Neuronal stem cell (in vitro differentiated cells): ENCODE data around the gene CYP1A2.
"Not testable (repeated sequence)": the region's sequence is repeated elsewhere in the genome, so short reads cannot be mapped to it uniquely, and the experiment has no call there.

ENCODE experiments used
- DNase-seq: peaks from one replicate; pipeline ENCODE4 v3.0.0-alpha.2; 2013; ENCODE audit warnings: low spot score
- H2AFZ ChIP-seq: one replicate; pipeline ENCODE4 v1.6.1; 2013; ENCODE audit warnings: mild to moderate bottlenecking, low read length, inconsistent platforms
- H2AK5ac ChIP-seq: 2 replicates; pipeline ENCODE4 v1.6.1; 2013; ENCODE audit warnings: low read depth, mild to moderate bottlenecking, inconsistent platforms, low read length, moderate library complexity, mixed read lengths
- H2BK120ac ChIP-seq: 2 replicates; pipeline ENCODE4 v1.6.1; 2013; ENCODE audit warnings: low read depth, mild to moderate bottlenecking, inconsistent platforms, low read length, moderate library complexity, mixed read lengths
- H2BK12ac ChIP-seq: one replicate; pipeline ENCODE4 v1.6.1; 2013; ENCODE audit warnings: low read length, inconsistent platforms
- H2BK15ac ChIP-seq: 2 replicates; pipeline ENCODE4 v1.6.1; 2013; ENCODE audit warnings: mild to moderate bottlenecking, low read length, inconsistent platforms, mixed read lengths
- H2BK5ac ChIP-seq: one replicate; pipeline ENCODE4 v1.6.1; 2013; ENCODE audit warnings: inconsistent platforms, mild to moderate bottlenecking, low read length, moderate library complexity
- H3K14ac ChIP-seq: one replicate; pipeline ENCODE4 v1.6.1; 2013; ENCODE audit warnings: low read length, inconsistent platforms
- H3K18ac ChIP-seq: 2 replicates; pipeline ENCODE4 v1.6.1; 2013; ENCODE audit warnings: low read length, inconsistent platforms
- H3K23ac ChIP-seq: 2 replicates; pipeline ENCODE4 v1.6.1; 2013; ENCODE audit warnings: low read depth, mild to moderate bottlenecking, mixed read lengths, low read length, inconsistent platforms; ENCODE audit not compliant: poor library complexity
- H3K27ac ChIP-seq: replicated peaks from 3 replicates; pipeline ENCODE4 v1.5.1; 2013; ENCODE audit warnings: low read length, inconsistent platforms
- H3K27me3 ChIP-seq, 3 experiments: 2 replicates each; pipeline ENCODE4 v1.6.1; 2013; ENCODE audit warnings: low read length in 3 of 3, mild to moderate bottlenecking in 2 of 3, inconsistent platforms in 1 of 3, low read depth in 1 of 3, mixed read lengths in 1 of 3, moderate library complexity in 1 of 3; ENCODE audit not compliant: control insufficient read depth in 3 of 3, insufficient read depth in 3 of 3
- H3K36me3 ChIP-seq, 2 donors: replicated peaks in 1 of 2; 2 replicates each; pipeline ENCODE4 v1.6.1; 2013; ENCODE audit warnings: low read length in 2 of 2; ENCODE audit not compliant: control insufficient read depth in 2 of 2, insufficient read depth in 2 of 2
- H3K4ac ChIP-seq: 2 replicates; pipeline ENCODE4 v1.6.1; 2013; ENCODE audit warnings: inconsistent platforms, mild to moderate bottlenecking, low read length, moderate library complexity
- H3K4me1 ChIP-seq, 2 donors: 1 replicate in 1 of 2; 2 replicates in 1 of 2; pipeline ENCODE4 v1.6.1; 2013; ENCODE audit warnings: low read length in 2 of 2, low read depth in 1 of 2; ENCODE audit not compliant: control insufficient read depth in 2 of 2, insufficient read depth in 1 of 2
- H3K4me2 ChIP-seq: one replicate; pipeline ENCODE4 v1.6.1; 2013; ENCODE audit warnings: mild to moderate bottlenecking, low read length, inconsistent platforms; ENCODE audit not compliant: insufficient read depth, poor library complexity, severe bottlenecking
- H3K4me3 ChIP-seq, 2 donors: 2 replicates each; pipeline ENCODE4 v1.5.1; 2013; ENCODE audit warnings: low read length in 2 of 2, mild to moderate bottlenecking in 2 of 2, inconsistent platforms in 1 of 2, moderate library complexity in 1 of 2
- H3K79me1 ChIP-seq: one replicate; pipeline ENCODE4 v1.6.1; 2013; ENCODE audit warnings: low read depth, mild to moderate bottlenecking, inconsistent platforms, low read length, moderate library complexity
- H3K9ac ChIP-seq: one replicate; pipeline ENCODE4 v1.6.1; 2013; ENCODE audit warnings: mild to moderate bottlenecking, low read depth, low read length, inconsistent platforms; ENCODE audit not compliant: poor library complexity
- H3K9me3 ChIP-seq, 2 donors: replicated peaks in 1 of 2; 2 replicates each; pipeline versions ENCODE3 to v1.6.1; 2013; ENCODE audit warnings: low read length in 2 of 2, mild to moderate bottlenecking in 2 of 2, inconsistent platforms in 1 of 2, low read depth in 1 of 2, mixed read lengths in 1 of 2, moderate library complexity in 1 of 2; ENCODE audit not compliant: control insufficient read depth in 2 of 2, insufficient read depth in 1 of 2
- H4K8ac ChIP-seq: one replicate; pipeline ENCODE4 v1.6.1; 2013; ENCODE audit warnings: low read depth, mild to moderate bottlenecking, inconsistent platforms, low read length, moderate library complexity
- H4K91ac ChIP-seq: one replicate; pipeline ENCODE4 v1.6.1; 2013; ENCODE audit warnings: low read length, low read depth, mild to moderate bottlenecking, inconsistent platforms; ENCODE audit not compliant: poor library complexity
- WGBS, 2 donors: extraction: QIAGEN DNeasy Blood & Tissue Kit; methylation state at CpG; one replicate each; pipeline ENCODE4 v1.1.7; 2013; ENCODE audit warnings: missing lambda C conversion rate in 2 of 2, mixed read lengths in 1 of 2; ENCODE audit not compliant: insufficient read length in 2 of 2, insufficient replicate concordance in 1 of 2; ENCODE audit errors: extremely low coverage in 2 of 2; 5-methylcytosine and 5-hydroxymethylcytosine counted together

Gene CYP1A2

GRCh38 chr15:74729372-74729771 lies 19.3 kb upstream of the CYP1A2 start:
- no CpG with 5 or more reads among the region's 6 CpGs for WGBS, 2 donors
- not testable (repeated sequence) for H2AFZ ChIP-seq, H3K23ac ChIP-seq, H2BK15ac ChIP-seq, DNase-seq, H4K8ac ChIP-seq, H2BK12ac ChIP-seq, H4K91ac ChIP-seq, H3K4me3 ChIP-seq, H3K9ac ChIP-seq, H3K36me3 ChIP-seq, H3K14ac ChIP-seq, H3K4ac ChIP-seq, H3K27ac ChIP-seq, H2BK120ac ChIP-seq, H3K4me1 ChIP-seq, H2BK5ac ChIP-seq, H3K79me1 ChIP-seq, H3K4me2 ChIP-seq, H3K9me3 ChIP-seq, H2AK5ac ChIP-seq, H3K18ac ChIP-seq
- peaks cover 0 to 45% (median 10%) of the 10 kb centered on the region in 3 experiments for H3K27me3 ChIP-seq

GRCh38 chr15:74730619-74731316 lies 17.9 kb upstream of the CYP1A2 start:
- no peak overlapping the region for H3K27ac ChIP-seq
- H2BK12ac ChIP-seq = no peak overlapping the region
- peaks cover 0 to 52% (median 10%) of the 10 kb centered on the region in 3 experiments for H3K27me3 ChIP-seq
- H4K8ac ChIP-seq = no peak overlapping the region
- no peaks in the 10 kb centered on the region for H3K36me3 ChIP-seq
- H3K18ac ChIP-seq = no peak overlapping the region
- no peak overlapping the region for H3K9ac ChIP-seq
- no peak overlapping the region for H2AK5ac ChIP-seq
- H3K23ac ChIP-seq = no peak overlapping the region
- H2BK15ac ChIP-seq = no peak overlapping the region
- H3K4me1 ChIP-seq = peaks cover 2 to 3% of the 10 kb centered on the region in 2 donors
- no peak overlapping the region for H4K91ac ChIP-seq
- H3K4ac ChIP-seq = no peak overlapping the region
- no peak overlapping the region for H3K4me2 ChIP-seq
- no CpG with 5 or more reads among the region's 7 CpGs for WGBS, 2 donors
- DNase-seq = no peak
- H3K14ac ChIP-seq = no peak overlapping the region
- no peaks in the 10 kb centered on the region for H3K79me1 ChIP-seq
- H3K9me3 ChIP-seq = peaks cover 8 to 9% of the 10 kb centered on the region in 2 donors
- no peak overlapping the region for H2BK5ac ChIP-seq
- no peak overlapping the region for H2AFZ ChIP-seq
- no peak overlapping the region for H3K4me3 ChIP-seq
- H2BK120ac ChIP-seq = no peak overlapping the region

GRCh38 chr15:74732846-74733245 lies 15.8 kb upstream of the CYP1A2 start:
- Histone ChIP-seq H3K79me1 (no peaks in the 10 kb centered on the region), H4K91ac (no peak overlapping the region), H3K27me3 (peaks cover 0 to 52% (median 3%) of the 10 kb centered on the region in 3 experiments), H3K4ac (no peak overlapping the region), H3K4me3 (no peak overlapping the region), H3K4me2 (no peak overlapping the region), H3K4me1 (no peaks in the 10 kb centered on the region), H3K9ac (no peak overlapping the region), H2AK5ac (no peak overlapping the region), H2BK5ac (no peak overlapping the region), H3K9me3 (peaks cover 1 to 2% of the 10 kb centered on the region in 2 donors), H4K8ac (no peak overlapping the region), H2BK15ac (no peak overlapping the region), H3K36me3 (no peaks in the 10 kb centered on the region), H3K14ac (no peak overlapping the region), H2BK12ac (no peak overlapping the region), H3K18ac (no peak overlapping the region), H3K23ac (no peak overlapping the region), H2AFZ (no peak overlapping the region), H3K27ac (no peak overlapping the region), H2BK120ac (no peak overlapping the region)
- no peak for DNase-seq
- WGBS, 2 donors = no CpG with 5 or more reads among the region's 5 CpGs

GRCh38 chr15:74733269-74733668 lies 15.4 kb upstream of the CYP1A2 start:
- H2AFZ ChIP-seq = no peak overlapping the region
- no peak overlapping the region for H2BK120ac ChIP-seq
- DNase-seq = no peak
- no peak overlapping the region for H3K4me3 ChIP-seq
- no CpG with 5 or more reads among the region's 3 CpGs for WGBS, 2 donors
- H3K4me2 ChIP-seq = no peak overlapping the region
- no peaks in the 10 kb centered on the region for H3K4me1 ChIP-seq
- H2AK5ac ChIP-seq = no peak overlapping the region
- no peaks in the 10 kb centered on the region for H3K36me3 ChIP-seq
- no peak overlapping the region for H3K9ac ChIP-seq
- no peak overlapping the region for H2BK5ac ChIP-seq
- H3K27ac ChIP-seq = no peak overlapping the region
- H3K4ac ChIP-seq = no peak overlapping the region
- no peaks in the 10 kb centered on the region for H3K79me1 ChIP-seq
- H3K18ac ChIP-seq = no peak overlapping the region
- H3K9me3 ChIP-seq = no peaks in the 10 kb centered on the region
- no peak overlapping the region for H2BK15ac ChIP-seq
- H2BK12ac ChIP-seq = no peak overlapping the region
- no peak overlapping the region for H3K14ac ChIP-seq
- H3K27me3 ChIP-seq = peaks cover 0 to 52% (median 3%) of the 10 kb centered on the region in 3 experiments
- no peak overlapping the region for H3K23ac ChIP-seq
- no peak overlapping the region for H4K8ac ChIP-seq
- H4K91ac ChIP-seq = no peak overlapping the region
